Kidney tubule cell (primary cell): Measurements from ENCODE around the gene CNTN4.
"Not testable (repeated sequence)": the region's sequence is repeated elsewhere in the genome, so short reads cannot be mapped to it uniquely, and the experiment has no call there.

ENCODE experiments used
- DNase-seq: peaks from one replicate; pipeline ENCODE4 v3.0.0-alpha.2; 2018; ENCODE audit warnings: low spot score

CNTN4 gene

GRCh38 chr3:2792432-2792831 is 693.8 kb downstream of the CNTN4 start:
- DNase-seq = no peak

GRCh38 chr3:2793987-2794386 is 695.3 kb downstream of the CNTN4 start:
- no peak for DNase-seq

- no peak for DNase-seq
Measured at GRCh38 chr3:2802429-2802828, 703.8 kb downstream of the CNTN4 start.

GRCh38 chr3:2807514-2807913 is 708.8 kb downstream of the CNTN4 start:
- no peak for DNase-seq

- DNase-seq = peak; percentile 18
Measured at GRCh38 chr3:2810723-2811122, 712.1 kb downstream of the CNTN4 start.

- no peak for DNase-seq
Measured at GRCh38 chr3:2819571-2819970, 720.9 kb downstream of the CNTN4 start.

- DNase-seq = not testable (repeated sequence)
Measured at GRCh38 chr3:2820982-2821381, 722.3 kb downstream of the CNTN4 start.

GRCh38 chr3:2822611-2823010 is 723.9 kb downstream of the CNTN4 start:
- no peak for DNase-seq

- peak; percentile 55 for DNase-seq
Measured at GRCh38 chr3:2823031-2823430, 724.4 kb downstream of the CNTN4 start.

GRCh38 chr3:2823437-2824211 is 725.0 kb downstream of the CNTN4 start:
- DNase-seq = no peak

GRCh38 chr3:2826036-2826435 is 727.4 kb downstream of the CNTN4 start:
- DNase-seq = no peak

- DNase-seq = no peak
Measured at GRCh38 chr3:2826453-2826852, 727.8 kb downstream of the CNTN4 start.

GRCh38 chr3:2837239-2837638 is 738.6 kb downstream of the CNTN4 start:
- no peak for DNase-seq

- DNase-seq = no peak
Measured at GRCh38 chr3:2837910-2838309, 739.2 kb downstream of the CNTN4 start.

- DNase-seq = no peak
Measured at GRCh38 chr3:2838546-2839157, 740.0 kb downstream of the CNTN4 start.

- DNase-seq = no peak
Measured at GRCh38 chr3:2839876-2840275, 741.2 kb downstream of the CNTN4 start.

- DNase-seq = no peak
Measured at GRCh38 chr3:2847062-2847841, 748.6 kb downstream of the CNTN4 start.

- DNase-seq = no peak
Measured at GRCh38 chr3:2849092-2849491, 750.4 kb downstream of the CNTN4 start.

GRCh38 chr3:2850701-2851100 is 752.0 kb downstream of the CNTN4 start:
- DNase-seq = no peak

- DNase-seq = peak; percentile 30
Measured at GRCh38 chr3:2851361-2851760, 752.7 kb downstream of the CNTN4 start.

GRCh38 chr3:2851835-2852234 is 753.2 kb downstream of the CNTN4 start:
- DNase-seq = no peak

GRCh38 chr3:2853651-2854050 is 755.0 kb downstream of the CNTN4 start:
- no peak for DNase-seq
